DMS153 treated with DMSO at 0.1 percent for 48 hours (cell line): Measurements from ENCODE around the gene LDLRAP1.
A peak's percentile ranks its signal among the peaks of the same experiment; 100 is the strongest.
"Not testable (repeated sequence)": the region's sequence is repeated elsewhere in the genome, so short reads cannot be mapped to it uniquely, and the experiment has no call there.

ENCODE experiments used
- DNase-seq: peaks from one replicate; lab custom pipeline; 2025; ENCODE audit not compliant: unreplicated experiment; lab: John Stamatoyannopoulos, UW

LDLRAP1 gene

DNA sequence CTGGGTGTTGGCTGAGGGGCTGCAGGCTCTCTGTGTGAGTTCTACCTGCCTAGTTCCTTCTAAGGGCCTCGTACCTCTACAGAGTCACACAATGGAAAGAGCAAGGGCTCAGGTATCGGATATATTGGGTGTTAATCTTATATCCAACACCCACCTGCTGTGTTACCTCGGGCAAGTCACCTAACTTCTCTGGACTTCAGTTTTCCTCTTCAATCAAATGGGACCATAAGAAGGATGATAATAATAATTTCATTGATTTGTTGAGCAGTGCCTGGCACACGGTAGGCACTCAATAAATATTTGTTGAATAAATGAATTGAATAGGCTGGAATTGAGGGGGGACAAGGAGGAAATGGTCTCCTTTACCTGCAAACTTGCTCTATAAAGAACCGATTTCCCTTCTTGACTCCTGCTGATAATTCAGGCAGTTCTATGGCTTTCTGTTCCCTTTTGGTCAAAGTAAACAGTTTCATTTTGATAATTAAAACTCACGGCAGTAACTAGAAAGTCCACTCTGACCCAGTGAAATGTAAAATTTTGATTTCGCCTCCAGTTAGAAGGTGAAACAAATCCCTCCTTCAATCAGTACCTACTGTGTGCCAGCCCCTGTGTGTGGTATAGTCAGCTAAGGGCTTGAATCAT is 56.7 kb downstream of the LDLRAP1 start:
- DNase-seq = no peak

DNA sequence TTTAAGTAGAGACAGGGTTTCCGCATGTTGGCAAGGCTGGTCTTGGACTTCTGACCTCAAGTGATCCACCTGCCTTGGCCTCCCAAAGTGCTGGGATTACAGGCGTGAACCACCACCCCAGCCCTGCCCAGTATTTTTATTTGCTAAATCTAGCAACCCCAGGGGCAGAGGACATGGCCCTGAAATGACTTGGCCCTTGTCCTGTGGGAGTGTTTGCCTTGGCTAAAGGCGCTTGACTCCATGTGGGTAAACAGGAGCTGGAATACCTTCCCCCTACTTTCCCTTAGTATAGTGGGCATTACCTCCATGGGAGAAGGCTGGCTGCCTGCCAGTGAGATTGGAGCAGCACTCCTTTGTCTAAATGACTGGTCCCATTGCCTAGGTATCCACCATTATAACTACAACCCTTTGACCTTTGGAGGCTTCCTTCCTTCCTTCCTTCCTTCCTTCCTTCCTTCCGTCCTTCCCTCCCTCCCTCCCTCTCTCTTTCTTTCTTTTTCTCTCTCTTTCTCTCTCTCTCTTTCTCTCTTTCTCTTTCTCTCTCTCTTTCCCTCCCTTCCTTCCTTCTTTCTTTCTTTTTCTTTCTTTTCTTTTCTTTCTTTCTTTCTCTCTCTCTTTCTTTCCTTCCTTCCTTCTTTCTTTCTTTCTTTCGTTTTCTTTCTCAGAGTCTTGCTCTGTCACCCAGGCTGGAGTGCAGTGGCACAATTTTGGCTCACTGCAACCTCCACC is 57.7 kb downstream of the LDLRAP1 start:
- DNase-seq = not testable (repeated sequence)

DNA sequence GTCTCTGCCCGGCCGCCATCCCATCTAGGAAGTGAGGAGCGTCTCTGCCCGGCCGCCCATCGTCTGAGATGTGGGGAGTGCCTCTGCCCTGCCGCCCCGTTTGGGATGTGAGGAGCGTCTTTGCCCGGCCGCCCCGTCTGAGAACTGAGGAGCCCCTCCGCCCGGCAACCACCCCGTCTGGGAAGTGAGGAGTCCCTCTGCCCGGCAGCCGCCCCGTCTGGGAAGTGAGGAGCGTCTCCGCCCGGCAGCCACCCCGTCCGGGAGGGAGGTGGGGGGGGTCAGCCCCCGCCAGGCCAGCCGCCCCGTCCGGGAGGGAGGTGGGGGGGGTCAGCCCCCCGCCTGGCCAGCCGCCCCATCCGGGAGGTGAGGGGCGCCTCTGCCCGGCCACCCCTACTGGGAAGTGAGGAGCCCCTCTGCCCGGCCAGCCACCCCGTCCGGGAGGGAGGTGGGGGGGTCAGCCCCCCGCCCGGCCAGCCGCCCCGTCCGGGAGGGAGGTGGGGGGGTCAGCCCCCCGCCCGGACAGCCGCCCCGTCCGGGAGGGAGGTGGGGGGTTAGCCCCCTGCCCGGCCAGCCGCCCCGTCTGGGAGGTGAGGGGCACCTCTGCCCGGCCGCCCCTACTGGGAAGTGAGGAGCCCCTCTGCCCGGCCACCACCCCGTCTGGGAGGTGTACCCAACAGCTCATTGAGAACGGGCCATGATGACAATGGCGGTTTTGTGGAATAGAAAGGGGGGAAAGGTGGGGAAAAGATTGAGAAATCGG is 60.6 kb downstream of the LDLRAP1 start:
- DNase-seq = not testable (repeated sequence)

- DNase-seq = no peak
These were observed 63.7 kb downstream of the LDLRAP1 start for GRCh38 chr1:25607123-25607522.

- DNase-seq = peak; percentile 87
These were observed 65.2 kb downstream of the LDLRAP1 start for GRCh38 chr1:25608488-25609178.

DNA sequence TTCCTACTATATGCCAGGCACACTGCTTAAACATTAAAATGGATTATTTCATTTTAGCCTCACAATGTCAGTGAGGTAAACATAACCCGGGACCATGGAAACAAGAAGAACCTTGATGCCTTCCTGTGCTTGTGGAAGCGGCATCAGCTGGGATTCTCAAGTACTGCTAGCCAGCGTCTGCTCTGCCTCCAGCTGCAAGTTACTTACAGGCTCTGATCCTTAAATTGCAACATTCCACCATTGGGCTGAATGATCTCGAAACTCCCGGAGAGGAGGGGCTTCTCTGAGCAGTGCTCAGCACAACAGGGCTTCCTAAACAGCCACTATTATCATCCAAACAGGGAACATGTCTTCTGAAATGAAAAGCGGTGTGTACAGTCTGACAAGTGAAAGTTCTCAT is 66.5 kb downstream of the LDLRAP1 start:
- DNase-seq = no peak

- no peak for DNase-seq
These were observed 67.6 kb downstream of the LDLRAP1 start for GRCh38 chr1:25610822-25611630.

GRCh38 chr1:25611843-25612242 is 68.4 kb downstream of the LDLRAP1 start:
- DNase-seq = no peak

DNA sequence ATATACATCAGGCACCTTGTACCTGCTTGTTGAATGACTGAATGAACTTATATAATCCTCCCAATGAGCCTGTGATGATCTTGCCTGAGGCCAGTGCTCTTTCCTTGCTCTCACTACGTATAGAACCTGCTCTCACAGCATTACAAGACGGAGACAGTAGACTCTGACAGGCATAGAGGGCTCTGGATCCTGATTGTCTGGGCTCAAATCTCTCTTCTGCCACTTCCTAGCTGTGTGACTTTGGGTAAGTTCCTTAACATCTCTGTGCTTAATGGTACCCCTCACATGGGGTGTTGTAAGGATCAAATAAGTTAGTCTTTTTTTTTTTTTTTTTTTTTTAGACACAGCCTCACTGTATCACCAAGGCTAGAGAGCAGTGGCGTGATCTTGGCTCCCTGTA is 69.0 kb downstream of the LDLRAP1 start:
- no peak for DNase-seq

DNA sequence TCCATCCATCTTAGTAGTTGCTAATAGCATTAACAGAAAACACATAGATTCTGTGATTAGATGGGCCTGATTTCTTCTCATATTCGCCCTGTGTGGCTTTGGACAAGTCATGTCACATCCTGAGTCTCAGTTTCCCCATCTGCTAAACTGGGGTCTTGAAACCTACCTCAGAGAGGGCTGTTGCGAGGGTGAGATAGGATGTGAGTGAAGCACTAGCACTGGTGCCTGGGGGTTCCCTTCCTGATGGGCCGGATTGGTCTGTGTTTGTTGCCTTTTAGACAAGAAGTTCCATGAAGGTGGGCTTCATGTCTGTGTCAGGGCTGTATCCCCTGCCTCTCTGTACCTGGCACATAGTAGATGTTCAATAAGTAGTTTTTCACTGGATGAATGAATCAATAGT is 69.7 kb downstream of the LDLRAP1 start:
- DNase-seq = no peak

DNA sequence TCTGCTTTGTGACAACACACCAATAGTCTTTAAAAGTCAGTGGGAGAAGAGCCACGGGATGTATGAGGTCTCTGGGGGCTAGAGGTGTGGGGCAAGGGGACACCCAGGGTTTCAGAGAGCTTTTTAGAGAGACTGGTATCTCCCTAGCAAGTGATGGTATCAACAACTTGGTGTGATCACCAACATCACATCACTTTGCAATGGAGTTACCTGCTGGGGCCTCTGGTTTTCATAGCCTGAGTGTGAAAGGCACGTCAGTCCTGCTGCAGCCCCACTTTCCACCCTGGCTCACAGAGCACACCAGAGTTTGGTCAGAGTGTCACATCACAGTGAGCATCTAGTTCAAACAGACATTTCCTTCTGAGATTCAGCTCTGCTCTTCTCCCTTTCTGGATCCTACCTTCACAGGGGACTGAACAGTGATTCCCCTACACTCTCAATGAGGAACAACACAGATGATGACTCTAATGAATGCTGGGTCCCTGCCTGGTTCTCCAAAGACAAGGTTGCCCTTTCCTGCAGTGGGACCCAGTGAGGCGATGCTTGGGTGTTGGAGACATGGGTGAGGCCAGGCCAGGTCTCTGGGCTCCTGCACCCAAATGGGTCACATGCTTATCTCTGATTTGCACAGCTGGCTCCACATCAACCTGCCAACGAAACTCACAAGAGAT is 71.2 kb downstream of the LDLRAP1 start:
- no peak for DNase-seq

DNA sequence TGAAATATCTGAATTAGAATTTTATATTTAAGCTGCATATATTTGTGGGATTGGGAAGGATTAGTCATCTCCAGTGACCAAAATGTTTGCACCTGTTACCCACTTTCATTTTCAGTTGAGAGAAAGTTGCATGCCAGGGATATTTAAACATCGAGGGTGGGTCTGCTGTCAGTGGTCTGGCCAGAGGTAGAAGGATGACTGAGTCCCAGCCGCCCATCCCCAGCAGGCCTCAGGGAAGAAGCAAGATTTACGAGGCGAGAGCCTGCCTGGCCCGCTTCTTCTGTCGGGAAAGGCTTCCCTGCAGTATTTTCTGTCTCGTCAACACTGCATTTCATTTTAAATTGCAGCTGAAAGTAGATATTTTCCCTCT is 71.8 kb downstream of the LDLRAP1 start:
- no peak for DNase-seq

GRCh38 chr1:25615563-25616094 is 72.2 kb downstream of the LDLRAP1 start:
- no peak for DNase-seq

DNA sequence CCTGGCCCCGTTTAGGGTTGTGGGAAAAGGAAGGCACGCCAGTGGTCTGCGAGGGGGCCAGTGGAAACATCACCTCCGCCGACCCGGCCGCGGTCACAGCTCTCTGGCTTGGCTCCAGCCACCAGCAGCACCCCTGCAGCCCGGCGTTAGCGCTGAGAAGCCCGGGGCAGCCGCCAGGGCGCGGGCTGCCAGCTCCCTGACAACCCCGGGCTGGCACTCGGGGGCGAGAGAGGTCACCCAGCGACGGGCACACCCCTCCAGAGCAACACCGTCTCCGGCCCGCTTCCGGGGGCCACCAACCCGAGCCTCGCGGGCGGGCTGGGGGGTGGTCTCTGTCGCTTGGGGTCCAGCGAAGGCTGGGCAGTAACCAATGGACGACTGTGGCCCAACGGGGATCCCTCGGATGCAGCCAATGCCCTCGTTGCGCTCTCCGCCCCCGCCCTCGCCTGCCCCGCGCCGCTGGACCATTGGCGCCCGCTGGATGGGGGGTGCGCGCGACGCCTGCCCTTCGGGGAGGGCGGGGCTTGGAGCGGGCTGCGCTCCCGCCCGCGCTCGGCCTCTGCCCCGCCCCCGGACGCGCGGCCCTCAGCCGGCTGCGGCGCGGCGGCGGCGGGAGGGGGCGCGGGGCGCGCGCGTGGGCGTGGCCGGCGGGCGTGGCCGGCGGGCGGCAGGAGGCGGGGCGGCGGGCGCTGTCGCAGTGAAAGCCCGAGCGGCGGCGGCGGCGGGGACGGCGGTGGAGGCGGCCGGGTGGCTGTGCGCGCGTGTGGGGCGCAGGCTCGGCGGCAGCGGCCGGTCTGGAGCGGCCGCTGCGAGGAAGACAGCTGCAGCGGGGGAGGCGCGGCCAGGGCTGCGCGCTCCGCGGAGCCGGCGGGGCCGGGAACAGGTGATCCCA is 72.9 kb downstream of the LDLRAP1 start, which contains the start of gene MAN1C1:
Gene MAN1C1, plus strand, starts transcription at position 697 of the 892 bp plus-strand sequence. CDS start 1,007 bp downstream, outside the sequence.
- DNase-seq = peak; percentile 94

GRCh38 chr1:25616987-25617624 is 73.7 kb downstream of the LDLRAP1 start:
- DNase-seq = no peak

DNA sequence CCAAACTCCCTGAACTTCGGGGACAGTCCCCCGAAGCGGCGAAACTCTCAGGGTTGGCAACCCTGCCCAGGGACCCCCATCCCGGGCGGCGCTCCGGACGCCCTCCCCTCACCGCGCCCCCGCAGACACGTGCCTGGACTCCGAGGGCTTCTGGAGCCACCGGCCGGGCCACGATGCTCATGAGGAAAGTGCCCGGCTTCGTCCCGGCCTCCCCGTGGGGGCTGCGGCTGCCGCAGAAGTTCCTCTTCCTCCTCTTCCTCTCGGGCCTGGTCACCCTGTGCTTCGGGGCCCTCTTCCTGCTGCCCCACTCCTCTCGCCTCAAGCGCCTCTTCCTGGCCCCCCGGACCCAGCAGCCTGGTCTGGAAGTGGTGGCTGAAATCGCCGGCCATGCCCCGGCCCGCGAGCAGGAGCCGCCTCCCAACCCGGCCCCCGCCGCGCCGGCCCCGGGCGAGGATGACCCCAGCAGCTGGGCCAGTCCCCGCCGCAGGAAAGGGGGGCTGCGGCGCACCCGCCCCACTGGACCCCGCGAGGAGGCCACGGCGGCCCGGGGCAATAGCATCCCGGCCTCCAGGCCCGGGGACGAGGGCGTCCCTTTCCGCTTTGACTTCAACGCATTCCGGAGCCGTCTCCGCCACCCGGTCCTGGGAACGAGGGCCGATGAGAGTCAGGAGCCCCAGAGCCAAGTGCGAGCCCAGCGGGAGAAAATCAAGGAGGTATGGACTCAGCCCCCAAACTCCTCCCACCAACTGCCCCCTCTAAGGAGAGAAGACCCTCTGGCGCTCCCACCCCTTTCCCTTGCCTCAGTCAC is 74.4 kb downstream of the LDLRAP1 start:
- no peak for DNase-seq

DNA sequence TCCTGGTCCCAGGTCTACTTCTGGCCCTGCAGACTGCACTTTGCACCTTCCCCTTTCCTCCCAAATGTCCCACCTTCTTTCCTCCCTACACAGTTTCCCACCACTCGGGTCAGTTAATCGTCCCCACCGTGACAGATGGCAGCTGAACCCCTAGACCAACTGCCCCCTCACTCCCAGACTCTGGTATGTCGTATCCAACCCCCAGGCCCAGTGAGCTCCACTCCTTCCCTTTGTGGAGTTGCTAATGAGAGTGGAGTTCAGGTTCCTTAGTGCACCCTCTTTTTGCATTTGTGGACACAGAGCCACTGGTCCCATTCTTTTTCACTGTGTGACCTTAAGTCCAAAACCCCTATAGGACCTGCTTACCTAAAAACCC is 75.0 kb downstream of the LDLRAP1 start:
- no peak for DNase-seq
